ENCODE measurements around the gene IL18R1.

Gene IL18R1

GRCh38 chr2:102438578-102438977 is 83.0 kb downstream of the IL18R1 start:
- no peak for TF ChIP-seq CTCF (IDR thresholded peaks at IDR 0.05; ENCODE audit: insufficient read depth, missing control alignments)
- DNase-seq (ENCODE audit: insufficient read length, low spot score) = no peak
- no peak for FAIRE-seq

GRCh38 chr2:102439065-102439695 is 83.6 kb downstream of the IL18R1 start:
- no peak for TF ChIP-seq CTCF (IDR thresholded peaks at IDR 0.05; ENCODE audit: insufficient read depth, missing control alignments)
- FAIRE-seq (no peak), DNase-seq (ENCODE audit: insufficient read length, low spot score) (no peak)

GRCh38 chr2:102442967-102443828 is 87.6 kb downstream of the IL18R1 start:
- FAIRE-seq = no peak

GRCh38 chr2:102444233-102444632 is 88.6 kb downstream of the IL18R1 start:
- TF ChIP-seq CTCF (IDR thresholded peaks at IDR 0.05; ENCODE audit: insufficient read depth, missing control alignments) = no peak
- FAIRE-seq (no peak), DNase-seq (ENCODE audit: insufficient read length, low spot score) (no peak)

More at GRCh38 chr2:102442967-102443828, 87.6 kb downstream of the IL18R1 start:
- DNase-seq (ENCODE audit: insufficient read length, low spot score) = no peak
- TF ChIP-seq CTCF (IDR thresholded peaks at IDR 0.05; ENCODE audit: insufficient read depth, missing control alignments) = peak; percentile 56

GRCh38 chr2:102446936-102447335 is 91.3 kb downstream of the IL18R1 start:
- no peak for DNase-seq (ENCODE audit: insufficient read length, low spot score)
- TF ChIP-seq CTCF (IDR thresholded peaks at IDR 0.05; ENCODE audit: insufficient read depth, missing control alignments) = no peak
- FAIRE-seq = no peak

Data from D721Med (cell line).